Body of pancreas (tissue), 4 donors: ENCODE results near the gene STON1. TPM values are rescaled to one million over a fixed set of nuclear protein-coding genes. Genes with fewer than 3 reads are reported as not detected.

Experiments used
- ATAC-seq: fragments of 150-250 bp; one replicate; pipeline ENCODE4 v1.9.1; 2016
- DNase-seq, 4 donors: peaks; one replicate each; pipeline ENCODE4 v3.0.0-alpha.2; 2019
- H3K27ac ChIP-seq, 4 donors: fragments of 200-600 bp; sonication (generic); 1 replicate in 3 of 4; 2 replicates in 1 of 4; pipeline versions ENCODE4 v1.5.1 to v1.6.1; 2016 to 2019; ENCODE audit warnings: mild to moderate bottlenecking in 1 of 4, mixed read lengths in 1 of 4, moderate library complexity in 1 of 4
- H3K27me3 ChIP-seq, 2 donors: fragments of 200-600 bp; sonication (generic); one replicate each; pipeline ENCODE4 v1.6.0; 2016; ENCODE audit warnings: mild to moderate bottlenecking in 1 of 2
- H3K36me3 ChIP-seq, 2 donors: fragments of 200-600 bp; sonication (generic); replicated peaks in 1 of 2; 2 replicates each; pipeline ENCODE4 v1.5.1; 2016; ENCODE audit warnings: low read depth in 2 of 2; ENCODE audit not compliant: insufficient read depth in 1 of 2
- H3K4me1 ChIP-seq: fragments of 200-600 bp; sonication (generic); one replicate; pipeline ENCODE4 v1.6.0; 2016
- H3K4me3 ChIP-seq, 2 donors: fragments of 200-600 bp; sonication (generic); 1 replicate in 1 of 2; 2 replicates in 1 of 2; pipeline ENCODE4 v1.5.1; 2016 to 2019
- H3K9me3 ChIP-seq, 3 donors: fragments of 200-600 bp; sonication (generic); 1 replicate in 2 of 3; 2 replicates in 1 of 3; pipeline ENCODE4 v1.5.1; 2016
- POLR2A ChIP-seq, 3 donors: fragments of 450-650 bp; IDR thresholded peaks; one replicate each; pipeline ENCODE4 v1.6.1; 2016; ENCODE audit warnings: antibody characterized with exemption in 3 of 3, mild to moderate bottlenecking in 2 of 3
- WGBS, 2 donors: methylation state at CpG; one replicate each; pipeline ENCODE4 v1.1.5; 2017; 5-methylcytosine and 5-hydroxymethylcytosine counted together
- intact Hi-C: fragments of 100-400 bp; cut with DNase I; formaldehyde crosslinking; loops from one replicate; pipeline ENCODE4 v1.15.1; 2023
- total RNA-seq, 2 donors: library from RNA; depleted of rRNA; stranded (reverse); fragments of >200 nt; gene quantifications; one replicate each; pipeline ENCODE4 v1.1.0, GENCODE V29; 2016
- TF ChIP-seq, protein P1 (sequence below), 7 experiments: fragments of 450-650 bp in 4 of 7; fragments of 200-600 bp in 3 of 7; sonication (generic) in 3 of 7; IDR thresholded peaks; one replicate each; pipeline ENCODE4 v1.5.1; 2016 to 2019; ENCODE audit warnings: antibody characterized with exemption in 7 of 7

Gene STON1
- total RNA-seq, 2 donors from 2014 or later, result 9.1 to 24.1 TPM

GRCh38 chr2:48483506-48483905, 46.4 kb upstream of the STON1 start:
- no peak for DNase-seq
- 88 to 91% methylated on average over 4 of the region's 4 CpGs for WGBS, 2 donors
- ATAC-seq, result no peak
- TF ChIP-seq, protein P1, sequence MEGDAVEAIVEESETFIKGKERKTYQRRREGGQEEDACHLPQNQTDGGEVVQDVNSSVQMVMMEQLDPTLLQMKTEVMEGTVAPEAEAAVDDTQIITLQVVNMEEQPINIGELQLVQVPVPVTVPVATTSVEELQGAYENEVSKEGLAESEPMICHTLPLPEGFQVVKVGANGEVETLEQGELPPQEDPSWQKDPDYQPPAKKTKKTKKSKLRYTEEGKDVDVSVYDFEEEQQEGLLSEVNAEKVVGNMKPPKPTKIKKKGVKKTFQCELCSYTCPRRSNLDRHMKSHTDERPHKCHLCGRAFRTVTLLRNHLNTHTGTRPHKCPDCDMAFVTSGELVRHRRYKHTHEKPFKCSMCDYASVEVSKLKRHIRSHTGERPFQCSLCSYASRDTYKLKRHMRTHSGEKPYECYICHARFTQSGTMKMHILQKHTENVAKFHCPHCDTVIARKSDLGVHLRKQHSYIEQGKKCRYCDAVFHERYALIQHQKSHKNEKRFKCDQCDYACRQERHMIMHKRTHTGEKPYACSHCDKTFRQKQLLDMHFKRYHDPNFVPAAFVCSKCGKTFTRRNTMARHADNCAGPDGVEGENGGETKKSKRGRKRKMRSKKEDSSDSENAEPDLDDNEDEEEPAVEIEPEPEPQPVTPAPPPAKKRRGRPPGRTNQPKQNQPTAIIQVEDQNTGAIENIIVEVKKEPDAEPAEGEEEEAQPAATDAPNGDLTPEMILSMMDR (IDR thresholded peaks at IDR 0.05), result no peak
- TF ChIP-seq POLR2A (IDR thresholded peaks at IDR 0.05), result no peak
- peaks cover 28% of the 10 kb centered on the region for H3K4me1 ChIP-seq
- no peaks in the 10 kb centered on the region for H3K27me3 ChIP-seq
- peaks cover 0 to 4% of the 10 kb centered on the region in 2 donors for H3K36me3 ChIP-seq
- no peak overlapping the region for H3K27ac ChIP-seq
- no peaks in the 10 kb centered on the region for H3K9me3 ChIP-seq
- intact Hi-C loops, result no loop called here
- no peak overlapping the region for H3K4me3 ChIP-seq

DNA sequence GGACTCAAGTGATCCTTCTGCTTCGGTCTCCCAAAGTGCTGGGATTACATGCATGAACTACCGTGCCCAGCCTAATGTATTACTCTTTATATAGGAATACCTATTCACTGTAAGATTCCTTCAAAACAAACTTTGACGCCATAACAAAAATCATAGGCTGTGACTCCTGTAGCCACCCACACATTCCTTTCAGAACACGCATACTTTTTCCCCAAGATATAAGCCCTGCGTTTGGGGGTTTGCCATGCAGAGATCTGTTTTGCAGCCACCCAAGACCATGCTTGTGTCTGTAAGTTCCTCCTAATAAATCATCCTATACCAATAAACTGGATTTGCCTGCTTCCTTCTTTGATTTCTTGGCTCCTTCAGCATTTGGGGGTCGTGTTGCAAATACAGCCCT, 46.0 kb upstream of the STON1 start:
- Histone ChIP-seq H3K27ac (no peak overlapping the region), H3K4me3 (no peak overlapping the region), H3K27me3 (no peaks in the 10 kb centered on the region), H3K9me3 (no peaks in the 10 kb centered on the region), H3K36me3 (peaks cover 0 to 4% of the 10 kb centered on the region in 2 donors), H3K4me1 (peaks cover 28% of the 10 kb centered on the region)
- DNase-seq (no peak), ATAC-seq (no peak)
- TF ChIP-seq, protein P1 (IDR thresholded peaks at IDR 0.05), result no peak
- no peak for TF ChIP-seq POLR2A (IDR thresholded peaks at IDR 0.05)
- 83 to 84% methylated on average over 6 of the region's 6 CpGs for WGBS, 2 donors
- intact Hi-C loops, result no loop called here

DNA sequence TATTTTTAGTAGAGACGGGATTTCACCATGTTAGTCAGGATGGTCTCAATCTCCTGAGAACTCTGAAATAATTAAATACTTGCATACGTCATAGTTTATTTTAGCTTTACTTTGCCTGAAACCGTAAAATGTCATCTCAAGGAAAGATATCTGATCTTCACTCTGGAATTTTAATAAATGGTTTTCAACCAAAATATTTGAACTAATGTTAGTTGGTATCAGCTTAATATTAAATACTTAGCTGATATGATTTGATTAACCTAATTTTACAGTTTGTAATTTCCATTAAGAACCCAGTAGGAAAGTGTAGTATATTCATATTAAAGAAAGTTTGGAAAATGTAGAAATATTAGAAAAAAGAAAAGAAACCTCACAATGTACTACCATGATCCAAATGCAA, 41.4 kb upstream of the STON1 start:
- Histone ChIP-seq H3K4me3 (no peak overlapping the region), H3K36me3 (peaks cover 0 to 4% of the 10 kb centered on the region in 2 donors), H3K27ac (no peak overlapping the region), H3K4me1 (no peaks in the 10 kb centered on the region), H3K9me3 (no peaks in the 10 kb centered on the region), H3K27me3 (no peaks in the 10 kb centered on the region)
- TF ChIP-seq POLR2A (IDR thresholded peaks at IDR 0.05), result no peak
- TF ChIP-seq, protein P1 (IDR thresholded peaks at IDR 0.05), result no peak
- no peak for DNase-seq
- no peak for ATAC-seq
- 97% methylated on average over 3 of the region's 3 CpGs for WGBS, 2 donors
- intact Hi-C loops, result no loop called here

DNA sequence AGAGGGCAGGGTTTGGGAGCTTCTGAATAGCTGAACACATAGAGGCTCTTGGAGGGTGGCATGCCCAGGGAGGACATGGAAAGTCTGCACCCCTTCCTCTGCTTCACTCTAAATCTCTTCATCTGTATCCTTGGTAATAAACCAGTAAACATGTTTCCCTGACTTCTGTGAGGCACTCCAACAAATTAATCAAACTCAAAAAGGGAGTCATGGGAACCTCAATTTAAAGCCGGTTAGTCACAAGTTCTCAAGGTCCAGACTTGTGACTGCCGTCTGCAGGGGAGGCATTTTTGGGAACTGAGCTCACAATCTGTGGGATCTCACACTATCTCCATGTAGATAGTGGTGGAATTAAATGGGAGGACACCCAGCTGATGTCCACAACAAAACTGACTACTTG, 33.1 kb upstream of the STON1 start:
- no peak for DNase-seq
- TF ChIP-seq POLR2A (IDR thresholded peaks at IDR 0.05), result no peak
- TF ChIP-seq, protein P1 (IDR thresholded peaks at IDR 0.05), result no peak
- no peak overlapping the region for H3K27ac ChIP-seq
- 84 to 85% methylated on average over 2 of the region's 2 CpGs for WGBS, 2 donors
- no peak overlapping the region for H3K4me3 ChIP-seq
- H3K36me3 ChIP-seq, result peaks cover 0 to 9% of the 10 kb centered on the region in 2 donors
- no peaks in the 10 kb centered on the region for H3K9me3 ChIP-seq
- ATAC-seq, result no peak
- H3K4me1 ChIP-seq, result no peaks in the 10 kb centered on the region
- intact Hi-C loops, result no loop called here
- no peaks in the 10 kb centered on the region for H3K27me3 ChIP-seq

DNA sequence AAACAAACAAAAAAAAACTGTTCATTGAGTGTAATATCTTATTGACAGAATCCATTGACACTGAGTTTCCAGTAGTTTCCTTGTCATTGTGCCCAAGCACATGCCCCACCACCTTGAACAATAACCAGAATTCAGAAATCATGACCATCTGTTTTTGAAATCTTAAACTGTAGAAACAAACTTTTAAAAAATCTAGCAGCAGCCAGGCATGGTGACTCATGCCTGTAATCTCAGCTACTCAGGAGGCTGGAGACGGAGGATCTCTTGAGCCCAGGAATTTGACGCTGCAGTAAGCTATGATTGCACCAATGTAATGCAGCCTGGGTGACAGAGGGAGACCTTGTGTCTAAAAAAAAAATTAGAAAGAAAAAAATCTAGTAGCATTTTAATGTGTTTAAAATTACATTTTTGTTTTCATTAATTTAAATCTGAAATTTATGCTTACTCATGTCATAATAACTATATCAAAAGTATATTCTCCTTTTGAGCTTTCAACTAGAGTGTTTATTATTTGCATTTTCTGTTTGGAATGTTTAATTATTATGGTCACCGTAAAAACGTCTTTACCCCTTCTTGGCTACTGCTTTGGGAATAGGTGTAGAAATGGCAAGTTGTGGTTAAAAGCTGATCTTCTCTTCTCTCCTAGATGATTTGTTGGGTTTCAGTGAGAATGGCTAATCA, 25.2 kb upstream of the STON1 start:
- peaks cover 13% of the 10 kb centered on the region for H3K4me1 ChIP-seq
- H3K9me3 ChIP-seq, result no peaks in the 10 kb centered on the region
- no peak for DNase-seq
- 88 to 95% methylated on average over 4 of the region's 4 CpGs for WGBS, 2 donors
- H3K27ac ChIP-seq, result no peak overlapping the region
- H3K4me3 ChIP-seq, result no peak overlapping the region
- TF ChIP-seq, protein P1 (IDR thresholded peaks at IDR 0.05), result no peak
- TF ChIP-seq POLR2A (IDR thresholded peaks at IDR 0.05), result no peak
- intact Hi-C loops, result no loop called here
- peaks cover 0 to 1% of the 10 kb centered on the region in 2 donors for H3K36me3 ChIP-seq
- H3K27me3 ChIP-seq, result no peaks in the 10 kb centered on the region
- no peak for ATAC-seq
